Heart left ventricle (tissue), 13 donors: ENCODE measurements around the gene PLA2G12A.

Experiments used
- CTCF ChIP-seq, 12 donors: fragments of 200-600 bp; sonication (generic) in 4 of 12; IDR thresholded peaks; one replicate each; pipeline versions ENCODE4 v1.5.0 to v1.8.0; 2018 to 2022; ENCODE audit warnings: antibody characterized with exemption in 12 of 12, mild to moderate bottlenecking in 5 of 12
- POLR2A ChIP-seq, 2 donors: fragments of 450-650 bp; IDR thresholded peaks; one replicate each; pipeline ENCODE4 v1.6.1; 2017; ENCODE audit warnings: antibody characterized with exemption in 2 of 2, mild to moderate bottlenecking in 2 of 2, moderate library complexity in 2 of 2
- donor health status: ischemic (EF 13 %, LVEDD 7.1; RV severe dilation, severe dysfunction).
- donor health status: DM: no; HTN: yes; CAD: no.
- donor health status: DM: no; HTN: no; CAD: no.
- donor health status: ischemic (EF 25% LVEDD 6.9; RV normal size, moderate dysfunction).
- donor health status: ischemic (EF 25% LVEDD 5.7; RV mildly dilated, moderate dysfunction).
- donor health status: ischemic (EF 35%, LVEDD 5.7; RV mildly dilated, moderate dysfunction).
- donor health status: nonischemic (EF 11% LVEDD 7.7; RV severe dilation, severe dysfunction).
- donor health status: DM: yes; HTN: yes; CAD: no.
- donor health status: PGD.
- donor health status: ischemic (EF 29% LVEDD 5.4; RV normal size, mild dysfunction).
- donor health status: nonischemic (EF 23%, LVEDD 6.1; RV moderate dilation, normal function).

DNA sequence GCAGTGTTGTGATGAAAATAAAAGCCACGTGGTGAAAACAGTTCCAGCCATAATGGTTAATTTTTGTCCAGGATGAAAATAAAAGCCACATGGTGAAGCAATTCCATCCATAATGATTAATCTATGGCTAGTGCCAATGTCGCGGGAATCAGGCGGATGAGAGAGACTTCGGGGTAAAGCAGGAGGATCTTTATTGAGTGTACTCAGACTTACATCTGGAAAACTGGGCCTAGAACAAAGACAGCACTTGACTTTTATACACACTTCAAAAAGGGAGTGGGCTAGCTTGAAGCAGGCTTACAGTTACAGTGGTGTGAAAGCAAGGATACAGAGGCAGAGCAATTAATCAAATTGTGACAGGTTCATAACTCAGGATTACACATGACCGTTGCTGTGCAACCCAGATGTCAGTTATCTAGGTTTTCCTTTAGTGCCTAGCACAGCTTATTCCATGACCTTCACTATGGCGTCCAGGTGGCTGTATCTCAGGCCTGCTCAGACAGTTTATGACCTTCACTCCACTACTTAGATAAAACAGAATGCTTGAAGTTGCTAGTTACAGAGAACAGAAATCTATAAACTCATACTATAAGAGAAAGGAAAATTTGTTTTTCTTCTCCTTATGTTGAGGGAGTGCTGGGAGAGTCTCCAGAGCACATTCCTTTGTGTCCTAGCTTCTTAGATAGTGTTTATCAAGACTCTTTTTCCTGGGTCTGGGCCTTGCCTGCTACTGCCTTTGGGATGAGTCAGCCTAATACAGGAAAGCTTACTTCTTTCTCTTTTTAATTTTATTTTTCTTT, 5.9 kb upstream of the PLA2G12A start:
- TF ChIP-seq CTCF (IDR thresholded peaks at IDR 0.05) = no peak
- TF ChIP-seq POLR2A (IDR thresholded peaks at IDR 0.05) = no peak
